OCI-LY7 (cell line): ENCODE data around the gene CEP104. TPM values are rescaled to one million over a fixed set of nuclear protein-coding genes. Genes with fewer than 3 reads are reported as not detected.

Experiments
- BruUV-seq: library from RNA; stranded (reverse); fragments of 400-500 nt; replicated peaks from 2 replicates; lab custom pipeline; 2021; lab: Mats Ljungman, UMichigan
- CTCF ChIA-PET: fragments of 300-600 bp; sonication (Branson Sonifier 250); formaldehyde crosslinking; loops from one replicate; lab custom pipeline; 2022; ENCODE audit warnings: antibody characterized with exemption; ENCODE audit not compliant: unreplicated experiment; lab: Charles Lee
- POLR2A ChIA-PET: fragments of 300-600 bp; sonication (Branson Sonifier 250); formaldehyde crosslinking; loops from one replicate; lab custom pipeline; 2022; ENCODE audit warnings: antibody characterized with exemption; lab: Charles Lee
- DNase-seq: peaks from one replicate; pipeline ENCODE4 v3.0.0-alpha.2; 2015; ENCODE audit warnings: low spot score
- H2AFZ ChIP-seq: fragments of 200-600 bp; sonication (generic), shearing (Covaris generic); 2 replicates; pipeline ENCODE4 v1.6.1; 2014; ENCODE audit warnings: mild to moderate bottlenecking, antibody characterized with exemption, low read length, moderate library complexity
- H3K27ac ChIP-seq: fragments of 200-600 bp; sonication (generic); 2 replicates; pipeline ENCODE4 v1.5.1; 2014; ENCODE audit warnings: mixed run types, low read depth, mild to moderate bottlenecking, moderate library complexity, low read length, inconsistent platforms; ENCODE audit not compliant: poor library complexity, severe bottlenecking
- H3K36me3 ChIP-seq: fragments of 200-600 bp; sonication (generic); 2 replicates; pipeline ENCODE4 v1.6.1; 2014; ENCODE audit warnings: mild to moderate bottlenecking, antibody characterized with exemption, low read length, moderate library complexity, mixed read lengths; ENCODE audit not compliant: insufficient read depth
- H3K4me1 ChIP-seq: fragments of 200-600 bp; sonication (generic); 2 replicates; pipeline ENCODE4 v1.5.1; 2014; ENCODE audit warnings: mild to moderate bottlenecking, low read length; ENCODE audit not compliant: insufficient read depth, poor library complexity, severe bottlenecking
- H3K4me2 ChIP-seq: fragments of 200-600 bp; sonication (generic); 2 replicates; pipeline ENCODE4 v1.6.1; 2014; ENCODE audit warnings: mild to moderate bottlenecking, low read length
- H3K4me3 ChIP-seq: fragments of 200-600 bp; sonication (generic); 2 replicates; pipeline ENCODE4 v1.5.1; 2014; ENCODE audit warnings: mild to moderate bottlenecking, low read depth, low read length; ENCODE audit not compliant: poor library complexity, severe bottlenecking
- H3K79me2 ChIP-seq: fragments of 200-600 bp; sonication (generic); 2 replicates; pipeline ENCODE4 v1.6.1; 2016; ENCODE audit warnings: low read depth, mild to moderate bottlenecking, low read length, moderate library complexity, mixed read lengths; ENCODE audit not compliant: insufficient read depth
- H3K9me2 ChIP-seq: fragments of 200-600 bp; sonication (generic); 2 replicates; pipeline ENCODE4 v1.6.1; 2016; ENCODE audit warnings: mild to moderate bottlenecking, low read length, mixed read lengths; ENCODE audit not compliant: insufficient read depth
- H3K9me3 ChIP-seq: fragments of 200-600 bp; sonication (generic); 2 replicates; pipeline ENCODE4 v1.6.1; 2014; ENCODE audit warnings: mild to moderate bottlenecking, mixed run types, low read length, mixed read lengths
- H4K20me1 ChIP-seq: fragments of 200-600 bp; sonication (generic); 2 replicates; pipeline ENCODE4 v1.6.1; 2014; ENCODE audit warnings: mild to moderate bottlenecking, antibody characterized with exemption, low read length, moderate library complexity, mixed read lengths; ENCODE audit not compliant: insufficient read depth
- EZH2phosphoT487 ChIP-seq: fragments of 200-600 bp; sonication (generic); IDR thresholded peaks from 2 replicates; pipeline ENCODE4 v1.6.1; 2018; ENCODE audit warnings: low read depth, borderline replicate concordance, mild to moderate bottlenecking, mixed run types, antibody characterized with exemption, low read length, moderate library complexity, mixed read lengths
- intact Hi-C: fragments of 100-400 bp; cut with micrococcal nuclease; formaldehyde crosslinking; loops from one replicate; pipeline ENCODE4 v1.10.0; 2022; ENCODE audit not compliant: unreplicated experiment
- total RNA-seq, 2 experiments: library from RNA; depleted of rRNA in 1 of 2; stranded (reverse); fragments of >200 nt in 1 of 2; shearing (Covaris generic) in 1 of 2; gene quantifications; 2 replicates each; pipeline ENCODE4 v1.2.3, GENCODE V29; 2014 to 2022
- TF ChIP-seq, protein P1 (sequence below): fragments of 200-600 bp; sonication (generic); conservative IDR thresholded peaks from 2 replicates; pipeline ENCODE4 v1.5.1; 2014; ENCODE audit warnings: mild to moderate bottlenecking, antibody characterized with exemption, low read length, moderate library complexity, mixed read lengths

The CEP104 gene
- total RNA-seq, 2 experiments from 2014 or later = 26.8 to 71.0 TPM

DNA sequence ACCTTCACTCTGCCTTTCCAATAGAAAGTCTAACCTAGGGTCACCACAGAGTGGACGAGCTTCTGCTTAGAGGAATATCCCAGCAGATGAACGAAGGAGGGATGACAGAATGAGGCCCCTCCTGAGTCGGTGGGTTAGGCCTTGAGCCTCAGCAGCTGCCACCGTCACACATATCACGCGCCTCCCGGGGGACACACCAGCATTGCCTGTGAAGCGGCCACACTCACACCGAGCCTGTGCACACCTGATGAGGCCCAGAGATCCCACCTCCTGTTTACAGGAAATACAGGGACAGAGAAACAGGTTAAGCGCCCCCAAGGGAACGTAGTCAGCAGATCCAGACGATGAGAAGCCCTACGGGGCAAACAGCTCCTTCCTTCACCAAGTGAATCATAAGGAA is 35.6 kb downstream of the CEP104 start:
- CTCF ChIA-PET = interaction anchor here (0.6 kb wide), 1 partner anchor 48 kb away, joined by 4 read pairs; no protein-coding TSS in a partner anchor
- H3K36me3 ChIP-seq = peaks cover 62% of the 10 kb centered on the region; the same call in 1 of the 2 replicates
- POLR2A ChIA-PET = no interaction called here

DNA sequence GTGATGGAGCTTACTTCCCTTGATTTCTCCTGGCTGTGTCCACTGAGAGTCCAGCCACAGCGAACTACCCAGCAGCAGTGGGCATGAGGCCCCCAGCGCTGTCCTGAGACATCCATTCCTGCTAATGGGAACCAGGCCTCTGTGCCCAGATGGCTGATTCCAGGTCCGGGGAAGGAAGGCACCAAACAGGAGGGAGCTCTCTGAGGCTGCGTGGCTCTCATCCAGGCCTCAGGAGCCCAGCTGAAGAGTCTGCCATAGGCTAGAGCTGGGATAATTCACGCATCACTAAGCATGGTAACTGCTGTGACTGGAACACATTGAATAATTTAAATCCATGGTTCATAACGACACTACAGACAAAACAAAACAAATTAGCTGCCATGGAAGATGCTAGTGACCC is 36.0 kb downstream of the CEP104 start:
- Histone ChIP-seq H3K4me3 (no peak overlapping the region), H3K4me2 (no peak overlapping the region), H3K79me2 (no peaks in the 10 kb centered on the region), H3K36me3 (peaks cover 63% of the 10 kb centered on the region), H4K20me1 (no peaks in the 10 kb centered on the region), H3K9me2 (no peaks in the 10 kb centered on the region), H3K9me3 (no peaks in the 10 kb centered on the region), H2AFZ (no peak overlapping the region), H3K27ac (no peak overlapping the region), H3K4me1 (no peaks in the 10 kb centered on the region)
- ChIA-PET CTCF (interaction anchor here (0.6 kb wide), 1 partner anchor 48 kb away, joined by 4 read pairs; no protein-coding TSS in a partner anchor), POLR2A (no interaction called here)
- no peak for DNase-seq
- intact Hi-C loops = no loop called here
- TF ChIP-seq EZH2phosphoT487 = no peak
- TF ChIP-seq, protein P1, sequence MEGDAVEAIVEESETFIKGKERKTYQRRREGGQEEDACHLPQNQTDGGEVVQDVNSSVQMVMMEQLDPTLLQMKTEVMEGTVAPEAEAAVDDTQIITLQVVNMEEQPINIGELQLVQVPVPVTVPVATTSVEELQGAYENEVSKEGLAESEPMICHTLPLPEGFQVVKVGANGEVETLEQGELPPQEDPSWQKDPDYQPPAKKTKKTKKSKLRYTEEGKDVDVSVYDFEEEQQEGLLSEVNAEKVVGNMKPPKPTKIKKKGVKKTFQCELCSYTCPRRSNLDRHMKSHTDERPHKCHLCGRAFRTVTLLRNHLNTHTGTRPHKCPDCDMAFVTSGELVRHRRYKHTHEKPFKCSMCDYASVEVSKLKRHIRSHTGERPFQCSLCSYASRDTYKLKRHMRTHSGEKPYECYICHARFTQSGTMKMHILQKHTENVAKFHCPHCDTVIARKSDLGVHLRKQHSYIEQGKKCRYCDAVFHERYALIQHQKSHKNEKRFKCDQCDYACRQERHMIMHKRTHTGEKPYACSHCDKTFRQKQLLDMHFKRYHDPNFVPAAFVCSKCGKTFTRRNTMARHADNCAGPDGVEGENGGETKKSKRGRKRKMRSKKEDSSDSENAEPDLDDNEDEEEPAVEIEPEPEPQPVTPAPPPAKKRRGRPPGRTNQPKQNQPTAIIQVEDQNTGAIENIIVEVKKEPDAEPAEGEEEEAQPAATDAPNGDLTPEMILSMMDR = no peak
- BruUV-seq = no TSS peak

More for the DNA sequence above, 35.6 kb downstream of the CEP104 start:
- no peak overlapping the region for H3K4me3 ChIP-seq
- no peak overlapping the region for H3K27ac ChIP-seq
- no peak overlapping the region for H3K4me2 ChIP-seq
- H3K9me2 ChIP-seq = no peaks in the 10 kb centered on the region
- H2AFZ ChIP-seq = no peak overlapping the region
- no peaks in the 10 kb centered on the region for H3K9me3 ChIP-seq
- no peaks in the 10 kb centered on the region for H4K20me1 ChIP-seq
- intact Hi-C loops = no loop called here
- DNase-seq = no peak
- no peaks in the 10 kb centered on the region for H3K4me1 ChIP-seq
- TF ChIP-seq EZH2phosphoT487 = no peak
- TF ChIP-seq, protein P1 = no peak
- BruUV-seq = no TSS peak
- no peaks in the 10 kb centered on the region for H3K79me2 ChIP-seq

DNA sequence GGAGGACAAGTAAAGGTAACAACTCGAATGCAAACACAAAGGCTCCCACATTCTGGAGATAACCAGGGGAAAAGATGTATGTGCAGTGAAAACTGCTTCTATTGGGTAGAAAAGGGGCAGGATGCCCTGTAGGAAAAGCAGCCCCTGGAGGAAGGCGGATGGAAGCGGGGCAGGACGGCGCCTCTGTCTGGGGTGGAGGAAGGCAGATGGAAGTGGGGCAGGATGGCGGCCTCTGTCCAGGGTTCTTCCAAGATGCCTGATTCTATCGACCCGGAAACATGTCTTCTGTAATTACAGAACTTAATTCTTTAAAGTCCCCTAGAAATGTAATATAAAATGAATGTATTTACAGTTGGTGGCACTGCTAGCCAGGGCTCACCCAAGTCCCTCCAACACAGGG is 36.7 kb downstream of the CEP104 start:
- Histone ChIP-seq H3K4me2 (no peak overlapping the region), H3K4me3 (no peak overlapping the region), H3K9me2 (no peaks in the 10 kb centered on the region), H3K79me2 (no peaks in the 10 kb centered on the region), H2AFZ (no peak overlapping the region), H4K20me1 (no peaks in the 10 kb centered on the region), H3K9me3 (no peaks in the 10 kb centered on the region), H3K27ac (no peak overlapping the region), H3K4me1 (no peaks in the 10 kb centered on the region), H3K36me3 (peaks cover 59% of the 10 kb centered on the region)
- intact Hi-C loops = no loop called here
- TF ChIP-seq EZH2phosphoT487 = no peak
- TF ChIP-seq, protein P1 = no peak
- DNase-seq = no peak
- BruUV-seq = no TSS peak
- POLR2A ChIA-PET = no interaction called here
- CTCF ChIA-PET = no interaction called here
